ENCODE results near the gene GFM1.

GRCh38 chr3:158696618-158697017, 52.3 kb downstream of the GFM1 start:
- TF ChIP-seq CTCF (IDR thresholded peaks at IDR 0.05) (no peak), POLR2A (IDR thresholded peaks at IDR 0.05) (no peak)
